Neural progenitor cell (in vitro differentiated cells): ENCODE measurements around the gene GPR183. TPM values are rescaled to one million over a fixed set of nuclear protein-coding genes. Genes with fewer than 3 reads are reported as not detected.
A peak's percentile ranks its signal among the peaks of the same experiment; 100 is the strongest.

Source experiments
- DNase-seq: peaks from one replicate; pipeline ENCODE4 v3.0.0-alpha.2; 2016; ENCODE audit warnings: low spot score
- H2AFZ ChIP-seq: fragments of 200-600 bp; sonication (generic); replicated peaks from 2 replicates; pipeline ENCODE4 v1.6.1; 2016; ENCODE audit warnings: antibody characterized with exemption
- H3F3A ChIP-seq: fragments of 200-600 bp; sonication (generic); 2 replicates; pipeline ENCODE4 v1.6.1; 2016; ENCODE audit warnings: antibody characterized with exemption, low read depth
- H3K27ac ChIP-seq: fragments of 200-600 bp; sonication (generic); 2 replicates; pipeline ENCODE4 v1.5.1; 2016; ENCODE audit warnings: mild to moderate bottlenecking
- H3K27me3 ChIP-seq: fragments of 200-600 bp; sonication (generic); 2 replicates; pipeline ENCODE4 v1.6.1; 2016; ENCODE audit warnings: mild to moderate bottlenecking, moderate library complexity
- H3K36me3 ChIP-seq: fragments of 200-600 bp; sonication (generic); 2 replicates; pipeline ENCODE4 v1.5.1; 2016
- H3K4me1 ChIP-seq: fragments of 200-600 bp; sonication (generic); 2 replicates; pipeline ENCODE4 v1.6.1; 2016; ENCODE audit warnings: mixed run types
- H3K4me2 ChIP-seq: fragments of 200-600 bp; sonication (generic); 2 replicates; pipeline ENCODE4 v1.6.1; 2016
- H3K4me3 ChIP-seq: fragments of 200-600 bp; sonication (generic); 2 replicates; pipeline ENCODE4 v1.5.1; 2016
- H3K79me2 ChIP-seq: fragments of 200-600 bp; sonication (generic); 2 replicates; pipeline ENCODE4 v1.6.1; 2016; ENCODE audit warnings: low read depth
- H3K9ac ChIP-seq: fragments of 200-600 bp; sonication (generic); 2 replicates; pipeline ENCODE4 v1.6.1; 2016
- H3K9me3 ChIP-seq: fragments of 200-600 bp; sonication (generic); 2 replicates; pipeline ENCODE4 v1.5.1; 2016; ENCODE audit warnings: low read depth
- H4K20me1 ChIP-seq: fragments of 200-600 bp; sonication (generic); 2 replicates; pipeline ENCODE4 v1.6.1; 2016; ENCODE audit warnings: low read depth
- H3K27ac Mint-ChIP-seq: 3 replicates; pipeline ENCODE4 v1.8.0; 2021; ENCODE audit warnings: mixed read lengths
- H3K27me3 Mint-ChIP-seq: 2 replicates; pipeline ENCODE4 v1.8.0; 2022; ENCODE audit warnings: low read depth, mild to moderate bottlenecking, inconsistent platforms, moderate library complexity, mixed read lengths; ENCODE audit not compliant: insufficient read depth
- H3K36me3 Mint-ChIP-seq: 3 replicates; pipeline ENCODE4 v1.8.0; 2021; ENCODE audit warnings: mixed read lengths
- H3K4me1 Mint-ChIP-seq: 3 replicates; pipeline ENCODE4 v1.8.0; 2021; ENCODE audit warnings: mixed read lengths
- H3K4me3 Mint-ChIP-seq: 3 replicates; pipeline ENCODE4 v1.8.0; 2021; ENCODE audit warnings: mild to moderate bottlenecking, moderate library complexity, mixed read lengths
- H3K9me3 Mint-ChIP-seq: 3 replicates; pipeline ENCODE4 v1.8.0; 2020; ENCODE audit warnings: mixed read lengths
- CTCF ChIP-seq: fragments of 200-600 bp; sonication (generic); IDR thresholded peaks from 2 replicates; pipeline ENCODE4 v1.5.1; 2017; ENCODE audit warnings: antibody characterized with exemption, mild to moderate bottlenecking
- EZH2 ChIP-seq: fragments of 200-600 bp; sonication (generic); IDR thresholded peaks from 2 replicates; pipeline ENCODE4 v1.6.1; 2017; ENCODE audit warnings: antibody characterized with exemption, mild to moderate bottlenecking, moderate library complexity
- EZH2phosphoT487 ChIP-seq: fragments of 200-600 bp; sonication (generic); IDR thresholded peaks from 2 replicates; pipeline ENCODE4 v1.6.1; 2017; ENCODE audit warnings: antibody characterized with exemption
- total RNA-seq: library from RNA; depleted of rRNA; stranded (reverse); fragments of >200 nt; gene quantifications from 2 replicates; pipeline ENCODE4 v1.2.3, GENCODE V29; 2015; ENCODE audit warnings: low replicate concordance

Gene GPR183
- total RNA-seq, 1 donor from 2014 or later = not detected

GRCh38 chr13:99263126-99263785 lies 43.9 kb downstream of the GPR183 start:
- Histone ChIP-seq H3K79me2 (no peaks in the 10 kb centered on the region), H3K4me2 (no peak overlapping the region), H3K9ac (no peak overlapping the region), H3F3A (peaks cover 18% of the 10 kb centered on the region), H3K36me3 (no peaks in the 10 kb centered on the region), H3K9me3 (no peaks in the 10 kb centered on the region), H3K27ac (no peak overlapping the region), H3K4me1 (no peaks in the 10 kb centered on the region), H3K4me3 (no peak overlapping the region), H2AFZ (no peak overlapping the region), H3K27me3 (no peaks in the 10 kb centered on the region), H4K20me1 (peaks cover 23% of the 10 kb centered on the region)
- Mint-ChIP-seq H3K4me1 (no peaks in the 10 kb centered on the region), H3K27ac (no peak overlapping the region), H3K9me3 (no peaks in the 10 kb centered on the region), H3K4me3 (no peak overlapping the region), H3K27me3 (peaks cover 3% of the 10 kb centered on the region), H3K36me3 (peaks cover 1% of the 10 kb centered on the region)
- DNase-seq = no peak
- no peak for TF ChIP-seq EZH2
- TF ChIP-seq CTCF = no peak
- no peak for TF ChIP-seq EZH2phosphoT487

- H3K4me2 ChIP-seq = no peak overlapping the region
- H3K4me1 Mint-ChIP-seq = no peaks in the 10 kb centered on the region
- H4K20me1 ChIP-seq = peaks cover 17% of the 10 kb centered on the region
- peaks cover 1% of the 10 kb centered on the region for H3K36me3 Mint-ChIP-seq
- H3K27me3 Mint-ChIP-seq = peaks cover 3% of the 10 kb centered on the region
- no peak overlapping the region for H3K4me3 Mint-ChIP-seq
- H3K9me3 ChIP-seq = no peaks in the 10 kb centered on the region
- no peaks in the 10 kb centered on the region for H3K9me3 Mint-ChIP-seq
- no peaks in the 10 kb centered on the region for H3K79me2 ChIP-seq
- no peaks in the 10 kb centered on the region for H3K4me1 ChIP-seq
- H3F3A ChIP-seq = peaks cover 18% of the 10 kb centered on the region
- no peaks in the 10 kb centered on the region for H3K27me3 ChIP-seq
- no peak overlapping the region for H3K27ac ChIP-seq
- TF ChIP-seq EZH2phosphoT487 = no peak
- no peak for TF ChIP-seq CTCF
- no peak for TF ChIP-seq EZH2
- H2AFZ ChIP-seq = no peak overlapping the region
- DNase-seq = no peak
- H3K27ac Mint-ChIP-seq = peak overlapping the region; percentile 34
- H3K9ac ChIP-seq = no peak overlapping the region
- H3K36me3 ChIP-seq = no peaks in the 10 kb centered on the region
- no peak overlapping the region for H3K4me3 ChIP-seq
Observed at GRCh38 chr13:99261059-99261458, 46.1 kb downstream of the GPR183 start.

GRCh38 chr13:99260216-99260615 lies 47.0 kb downstream of the GPR183 start:
- peaks cover 6% of the 10 kb centered on the region for H3K36me3 Mint-ChIP-seq
- no peak overlapping the region for H3K27ac Mint-ChIP-seq
- Histone ChIP-seq H2AFZ (no peak overlapping the region), H3K4me1 (no peaks in the 10 kb centered on the region), H3K4me3 (no peak overlapping the region), H3F3A (peaks cover 14% of the 10 kb centered on the region), H3K27me3 (no peaks in the 10 kb centered on the region), H4K20me1 (peaks cover 12% of the 10 kb centered on the region), H3K9me3 (no peaks in the 10 kb centered on the region), H3K36me3 (no peaks in the 10 kb centered on the region), H3K9ac (no peak overlapping the region), H3K79me2 (no peaks in the 10 kb centered on the region), H3K27ac (no peak overlapping the region), H3K4me2 (no peak overlapping the region)
- H3K4me3 Mint-ChIP-seq = no peak overlapping the region
- peaks cover 5% of the 10 kb centered on the region for H3K27me3 Mint-ChIP-seq
- no peaks in the 10 kb centered on the region for H3K4me1 Mint-ChIP-seq
- H3K9me3 Mint-ChIP-seq = no peaks in the 10 kb centered on the region
- DNase-seq = no peak
- TF ChIP-seq EZH2 (no peak), EZH2phosphoT487 (no peak), CTCF (no peak)
